ENCODE results near the gene HTR4.

The HTR4 gene

DNA sequence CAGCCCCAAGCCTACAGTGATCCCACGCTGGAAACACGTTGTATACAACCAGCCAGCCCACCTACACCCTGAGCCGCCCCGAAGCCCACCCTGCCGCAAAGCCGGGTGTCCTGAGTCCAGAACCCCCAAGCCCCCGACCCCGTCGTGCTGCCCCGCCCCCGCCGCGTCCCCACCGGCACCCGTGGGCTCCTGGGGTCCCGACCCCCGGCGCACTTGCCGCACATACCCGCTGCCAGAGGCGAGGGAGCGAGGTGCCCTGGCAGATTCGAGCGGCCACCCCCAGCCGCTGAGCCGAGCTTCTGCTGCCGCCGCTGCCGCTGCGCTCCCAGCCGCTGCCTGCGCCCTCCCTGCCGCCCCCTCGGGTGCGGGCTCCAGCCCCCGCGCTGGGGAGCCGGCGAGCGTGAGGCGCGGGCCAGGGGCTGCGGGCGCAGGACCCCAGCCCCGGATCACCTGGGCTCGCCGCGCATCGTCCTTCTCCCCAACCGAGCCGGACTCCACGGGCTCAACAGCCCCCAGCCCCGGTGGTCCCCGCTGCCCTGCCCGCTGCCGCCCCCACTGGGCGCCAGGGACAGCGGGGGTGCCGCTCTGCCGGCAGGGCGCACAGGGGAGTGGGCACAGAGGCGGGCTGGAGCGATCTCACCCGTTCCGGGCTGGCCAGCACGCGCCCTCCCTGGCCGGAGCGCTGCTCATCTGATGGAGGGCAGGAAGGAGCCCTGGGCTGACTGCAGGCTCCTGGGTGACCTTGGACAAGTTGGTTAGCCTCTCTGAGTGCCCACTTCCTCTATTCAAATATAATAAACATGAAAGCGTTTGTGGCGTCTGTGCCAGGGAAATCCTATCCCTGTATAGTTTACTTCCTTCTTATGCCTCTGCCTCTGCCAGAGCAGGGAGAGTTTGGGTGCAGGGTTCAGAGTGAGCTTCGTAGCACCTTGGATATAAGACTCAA lies at the start of gene HTR4:
Gene HTR4 (minus strand): TSS at position 692 of the 946 bp plus-strand sequence. CDS start 17,513 bp downstream, outside the sequence.
- no peak within 1 kb of the TSS for H3K27ac Mint-ChIP-seq
- H3K36me3 Mint-ChIP-seq (ENCODE audit: low read depth): no peaks in the 10 kb centered on the region
- H3K4me3 Mint-ChIP-seq: no peak within 1 kb of the TSS
- no peaks in the 10 kb centered on the region for H3K9me3 Mint-ChIP-seq
- H3K27me3 Mint-ChIP-seq (ENCODE audit: low read depth): peaks cover 49% of the 10 kb centered on the region
- no peaks in the 10 kb centered on the region for H3K4me1 Mint-ChIP-seq (ENCODE audit: low read depth)

GRCh38 chr5:148702019-148702596 lies 47.8 kb upstream of the HTR4 start:
- Mint-ChIP-seq H3K27me3 (ENCODE audit: low read depth) (peaks cover 3% of the 10 kb centered on the region), H3K36me3 (ENCODE audit: low read depth) (no peaks in the 10 kb centered on the region), H3K4me1 (ENCODE audit: low read depth) (no peaks in the 10 kb centered on the region), H3K9me3 (peaks cover 9% of the 10 kb centered on the region), H3K27ac (no peak overlapping the region), H3K4me3 (no peak overlapping the region)

- Mint-ChIP-seq H3K27ac (no peak overlapping the region), H3K4me1 (ENCODE audit: low read depth) (no peaks in the 10 kb centered on the region), H3K4me3 (no peak overlapping the region), H3K9me3 (peaks cover 9% of the 10 kb centered on the region), H3K36me3 (ENCODE audit: low read depth) (no peaks in the 10 kb centered on the region), H3K27me3 (ENCODE audit: low read depth) (peaks cover 3% of the 10 kb centered on the region)
These were observed 44.7 kb upstream of the HTR4 start for GRCh38 chr5:148699028-148699427.

DNA sequence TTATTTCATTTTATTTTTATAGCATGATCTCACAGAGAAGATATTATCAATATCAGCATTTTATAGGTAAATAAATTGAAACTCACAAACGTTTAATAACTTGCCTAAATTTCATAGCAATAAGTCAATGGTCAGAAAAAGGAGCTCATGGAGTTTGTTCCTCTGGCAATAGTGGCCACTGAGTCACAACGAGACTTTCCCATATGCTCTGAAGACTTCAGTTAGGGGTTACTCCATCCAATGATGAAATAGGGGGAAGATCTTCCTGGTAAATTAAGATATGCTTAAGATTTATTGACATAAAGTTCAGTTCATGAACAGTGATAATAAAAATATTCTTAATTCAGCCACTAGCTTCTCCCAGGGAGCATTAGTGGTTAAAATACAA lies 43.5 kb upstream of the HTR4 start:
- no peak overlapping the region for H3K27ac Mint-ChIP-seq
- H3K9me3 Mint-ChIP-seq: peaks cover 9% of the 10 kb centered on the region
- no peak overlapping the region for H3K4me3 Mint-ChIP-seq

GRCh38 chr5:148697180-148697808 lies 43.0 kb upstream of the HTR4 start:
- H3K4me1 Mint-ChIP-seq (ENCODE audit: low read depth): no peaks in the 10 kb centered on the region
- H3K9me3 Mint-ChIP-seq: peaks cover 7% of the 10 kb centered on the region
- H3K36me3 Mint-ChIP-seq (ENCODE audit: low read depth): no peaks in the 10 kb centered on the region
- no peaks in the 10 kb centered on the region for H3K27me3 Mint-ChIP-seq (ENCODE audit: low read depth)
- no peak overlapping the region for H3K27ac Mint-ChIP-seq
- no peak overlapping the region for H3K4me3 Mint-ChIP-seq

More for the DNA sequence above, 43.5 kb upstream of the HTR4 start:
- Mint-ChIP-seq H3K4me1 (ENCODE audit: low read depth) (no peaks in the 10 kb centered on the region), H3K36me3 (ENCODE audit: low read depth) (no peaks in the 10 kb centered on the region), H3K27me3 (ENCODE audit: low read depth) (no peaks in the 10 kb centered on the region)

- Mint-ChIP-seq H3K9me3 (peaks cover under 1% of the 10 kb centered on the region), H3K4me3 (no peak overlapping the region), H3K4me1 (ENCODE audit: low read depth) (no peaks in the 10 kb centered on the region), H3K36me3 (ENCODE audit: low read depth) (no peaks in the 10 kb centered on the region), H3K27me3 (ENCODE audit: low read depth) (no peaks in the 10 kb centered on the region), H3K27ac (no peak overlapping the region)
These were observed 42.1 kb upstream of the HTR4 start for GRCh38 chr5:148696187-148697036.

DNA sequence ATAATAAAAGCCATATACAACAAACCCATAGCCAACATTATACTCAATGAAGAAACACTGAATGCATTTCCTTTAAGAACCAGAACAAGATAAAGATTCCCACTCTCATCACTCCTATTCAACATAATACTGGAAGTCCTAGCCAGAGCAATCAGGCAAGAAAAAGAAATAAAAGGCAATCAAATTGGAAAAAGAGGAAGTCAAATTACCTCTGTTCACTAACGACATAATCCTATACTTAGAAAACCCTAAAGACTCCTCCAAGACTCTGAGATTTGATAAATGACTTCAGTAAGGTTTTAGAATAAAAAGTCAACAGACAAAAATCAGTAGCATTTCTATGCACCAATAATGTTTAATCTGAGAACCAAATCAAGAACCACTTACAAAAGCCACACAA lies 36.6 kb upstream of the HTR4 start:
- Mint-ChIP-seq H3K9me3 (peaks cover 5% of the 10 kb centered on the region), H3K4me1 (ENCODE audit: low read depth) (no peaks in the 10 kb centered on the region), H3K36me3 (ENCODE audit: low read depth) (peaks cover 2% of the 10 kb centered on the region)

DNA sequence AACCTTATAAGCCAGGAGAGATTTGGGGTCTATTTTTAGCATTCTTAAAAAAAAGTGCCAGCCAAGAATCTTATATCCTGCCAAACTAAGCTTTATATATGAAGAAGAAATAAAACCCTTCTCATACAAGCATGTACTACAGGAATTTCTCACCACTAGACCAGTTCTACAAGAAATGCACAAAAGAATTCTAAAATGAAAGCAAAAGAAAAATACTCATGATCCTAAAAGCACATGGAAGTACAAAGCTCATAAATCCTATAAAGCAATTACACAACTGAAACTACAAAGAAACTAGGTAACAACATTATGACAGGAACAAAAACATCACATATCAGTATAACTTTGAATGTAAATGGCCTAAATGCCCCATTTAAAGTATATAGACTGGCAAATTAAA lies 34.5 kb upstream of the HTR4 start:
- Mint-ChIP-seq H3K36me3 (ENCODE audit: low read depth) (peaks cover 2% of the 10 kb centered on the region), H3K4me1 (ENCODE audit: low read depth) (no peaks in the 10 kb centered on the region), H3K27me3 (ENCODE audit: low read depth) (peaks cover 6% of the 10 kb centered on the region), H3K4me3 (no peak overlapping the region), H3K27ac (no peak overlapping the region), H3K9me3 (peaks cover 5% of the 10 kb centered on the region)

More for the DNA sequence above, 36.6 kb upstream of the HTR4 start:
- H3K27me3 Mint-ChIP-seq (ENCODE audit: low read depth): peaks cover 6% of the 10 kb centered on the region
- H3K27ac Mint-ChIP-seq: no peak overlapping the region
- H3K4me3 Mint-ChIP-seq: no peak overlapping the region

DNA sequence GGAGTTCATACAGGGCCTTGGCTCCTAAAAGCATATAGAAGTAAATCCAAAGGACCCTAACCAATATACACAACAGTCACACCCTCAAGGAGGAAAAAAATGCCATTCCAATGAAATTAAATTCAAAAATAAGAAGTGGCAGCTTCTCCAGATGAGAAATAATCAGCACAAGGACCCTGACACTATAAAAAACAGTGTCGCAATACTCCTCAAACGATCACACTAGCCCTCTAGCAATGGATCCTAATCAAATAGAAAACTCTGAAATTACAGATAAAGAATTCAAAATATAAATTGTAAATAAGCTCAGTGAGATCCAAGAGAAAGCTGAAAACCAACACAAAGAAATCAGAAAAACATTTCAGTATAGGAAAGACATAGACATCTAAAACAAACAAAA lies 33.5 kb upstream of the HTR4 start:
- Mint-ChIP-seq H3K27me3 (ENCODE audit: low read depth) (peaks cover 6% of the 10 kb centered on the region), H3K9me3 (peaks cover 5% of the 10 kb centered on the region), H3K4me1 (ENCODE audit: low read depth) (no peaks in the 10 kb centered on the region)

GRCh38 chr5:148687427-148687826 lies 33.1 kb upstream of the HTR4 start:
- peaks cover 5% of the 10 kb centered on the region for H3K9me3 Mint-ChIP-seq
- no peak overlapping the region for H3K4me3 Mint-ChIP-seq
- no peaks in the 10 kb centered on the region for H3K4me1 Mint-ChIP-seq (ENCODE audit: low read depth)
- peaks cover 2% of the 10 kb centered on the region for H3K36me3 Mint-ChIP-seq (ENCODE audit: low read depth)
- peaks cover 6% of the 10 kb centered on the region for H3K27me3 Mint-ChIP-seq (ENCODE audit: low read depth)
- no peak overlapping the region for H3K27ac Mint-ChIP-seq

More for the DNA sequence above, 33.5 kb upstream of the HTR4 start:
- H3K36me3 Mint-ChIP-seq (ENCODE audit: low read depth): peaks cover 2% of the 10 kb centered on the region
- H3K27ac Mint-ChIP-seq: no peak overlapping the region
- no peak overlapping the region for H3K4me3 Mint-ChIP-seq

DNA sequence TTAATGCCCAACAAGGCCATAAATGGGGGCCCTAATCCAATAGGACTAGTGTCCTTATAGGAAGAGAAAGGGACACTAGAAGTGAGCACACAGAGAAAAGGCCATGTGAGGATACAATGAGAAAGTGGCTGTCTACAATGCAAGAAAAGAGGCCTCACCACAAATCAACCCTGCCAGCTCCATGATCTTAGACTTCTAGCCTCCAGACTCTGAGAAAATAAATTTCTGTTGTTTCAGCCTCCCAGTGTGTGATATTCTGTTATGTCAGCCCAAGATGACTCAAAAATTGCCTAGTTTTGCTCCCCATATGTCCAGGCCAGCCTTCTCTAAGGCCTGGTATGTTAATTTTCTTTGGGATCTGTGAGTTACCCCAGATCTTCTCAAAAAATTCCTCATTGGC lies 32.3 kb upstream of the HTR4 start:
- no peak overlapping the region for H3K27ac Mint-ChIP-seq
- no peaks in the 10 kb centered on the region for H3K4me1 Mint-ChIP-seq (ENCODE audit: low read depth)
- peaks cover 2% of the 10 kb centered on the region for H3K36me3 Mint-ChIP-seq (ENCODE audit: low read depth)
- no peak overlapping the region for H3K4me3 Mint-ChIP-seq
- peaks cover 5% of the 10 kb centered on the region for H3K9me3 Mint-ChIP-seq
- peaks cover 6% of the 10 kb centered on the region for H3K27me3 Mint-ChIP-seq (ENCODE audit: low read depth)

GRCh38 chr5:148685520-148686134 lies 31.3 kb upstream of the HTR4 start:
- Mint-ChIP-seq H3K4me3 (no peak overlapping the region), H3K9me3 (peaks cover 5% of the 10 kb centered on the region), H3K27me3 (ENCODE audit: low read depth) (no peaks in the 10 kb centered on the region), H3K27ac (no peak overlapping the region), H3K36me3 (ENCODE audit: low read depth) (peaks cover 2% of the 10 kb centered on the region), H3K4me1 (ENCODE audit: low read depth) (no peaks in the 10 kb centered on the region)

DNA sequence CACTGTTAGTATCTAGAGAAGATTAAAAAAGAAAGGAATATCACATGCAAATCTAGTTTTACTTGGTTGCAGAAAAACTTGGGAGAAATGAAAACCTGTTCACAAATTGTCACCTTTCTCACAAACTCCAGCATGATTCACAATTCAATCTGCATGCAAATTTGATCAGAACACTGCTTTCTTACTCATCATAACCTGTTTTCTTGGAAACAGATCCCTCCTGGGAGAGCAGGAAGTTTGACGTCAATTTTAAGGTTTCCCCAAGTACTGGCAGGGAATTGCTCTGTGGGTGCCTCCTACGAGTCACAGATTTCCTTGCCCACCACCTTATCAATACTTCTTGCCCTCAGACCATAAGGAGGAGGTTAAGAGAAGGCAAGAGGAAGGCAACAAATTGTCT lies 30.2 kb upstream of the HTR4 start:
- Mint-ChIP-seq H3K36me3 (ENCODE audit: low read depth) (no peaks in the 10 kb centered on the region), H3K4me1 (ENCODE audit: low read depth) (no peaks in the 10 kb centered on the region), H3K4me3 (no peak overlapping the region), H3K9me3 (peaks cover 5% of the 10 kb centered on the region), H3K27ac (no peak overlapping the region), H3K27me3 (ENCODE audit: low read depth) (no peaks in the 10 kb centered on the region)

- Mint-ChIP-seq H3K4me1 (ENCODE audit: low read depth) (no peaks in the 10 kb centered on the region), H3K27ac (no peak overlapping the region), H3K27me3 (ENCODE audit: low read depth) (no peaks in the 10 kb centered on the region), H3K9me3 (peaks cover 2% of the 10 kb centered on the region), H3K4me3 (no peak overlapping the region), H3K36me3 (ENCODE audit: low read depth) (no peaks in the 10 kb centered on the region)
These were observed 29.3 kb upstream of the HTR4 start for GRCh38 chr5:148683651-148684050.
